HG02763 (cell line): ENCODE measurements around the gene TBC1D14.
"Not testable (repeated sequence)": the region's sequence is repeated elsewhere in the genome, so short reads cannot be mapped to it uniquely, and the experiment has no call there.

Source experiments
- ATAC-seq: cut with Tn5 transposase; IDR thresholded peaks from one replicate; pipeline ENCODE4 v1.9.1; 2021; ENCODE audit warnings: mild to moderate bottlenecking, moderate library complexity; ENCODE audit not compliant: unreplicated experiment

The TBC1D14 gene

GRCh38 chr4:7073526-7074390 is 164.1 kb downstream of the TBC1D14 start:
- ATAC-seq: no peak

- no peak for ATAC-seq
Measured at GRCh38 chr4:7074426-7074825, 164.8 kb downstream of the TBC1D14 start.

GRCh38 chr4:7075962-7076695 is 166.5 kb downstream of the TBC1D14 start:
- no peak for ATAC-seq

- no peak for ATAC-seq
Measured at GRCh38 chr4:7076696-7077082, 167.1 kb downstream of the TBC1D14 start.

- no peak for ATAC-seq
Measured at GRCh38 chr4:7077371-7077770, 167.7 kb downstream of the TBC1D14 start.

GRCh38 chr4:7078025-7078424 is 168.4 kb downstream of the TBC1D14 start:
- no peak for ATAC-seq

GRCh38 chr4:7079483-7079882 is 169.9 kb downstream of the TBC1D14 start:
- ATAC-seq: not testable (repeated sequence)

- not testable (repeated sequence) for ATAC-seq
Measured at GRCh38 chr4:7079909-7080308, 170.3 kb downstream of the TBC1D14 start.
